HG03571 (cell line): Measurements from ENCODE around the gene MEF2C.
A peak's percentile ranks its signal among the peaks of the same experiment; 100 is the strongest.

Experiments used
- ATAC-seq: cut with Tn5 transposase; IDR thresholded peaks from one replicate; pipeline ENCODE4 v1.9.1; 2021; ENCODE audit not compliant: unreplicated experiment

The MEF2C gene

GRCh38 chr5:88729084-88729828 lies 153.7 kb downstream of the MEF2C start:
- peak; percentile 42 for ATAC-seq

GRCh38 chr5:88727705-88728313 lies 155.2 kb downstream of the MEF2C start:
- ATAC-seq = no peak

GRCh38 chr5:88725454-88725853 lies 157.5 kb downstream of the MEF2C start:
- ATAC-seq = no peak

- no peak for ATAC-seq
Observed at GRCh38 chr5:88724201-88724600, 158.8 kb downstream of the MEF2C start.

- no peak for ATAC-seq
Observed at GRCh38 chr5:88722546-88723073, 160.4 kb downstream of the MEF2C start.

DNA sequence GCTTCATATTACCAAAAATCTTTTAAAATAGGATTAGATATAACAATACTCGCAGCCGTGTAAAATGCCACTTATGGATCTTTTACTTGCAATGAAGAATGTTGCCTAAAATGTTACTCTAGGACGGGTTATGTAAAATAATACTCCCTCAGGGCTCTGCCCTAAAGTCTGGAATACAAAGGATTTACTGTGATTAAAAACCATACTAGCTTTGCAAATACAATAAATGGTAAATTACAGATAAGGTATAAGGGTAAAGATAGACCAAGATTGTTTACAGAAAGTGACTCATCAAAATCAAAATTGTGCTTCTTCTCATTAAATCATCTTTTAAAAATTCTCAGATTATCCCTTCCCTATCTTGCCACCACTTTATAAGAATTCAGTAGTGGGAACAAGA lies 163.6 kb downstream of the MEF2C start:
- no peak for ATAC-seq

GRCh38 chr5:88718736-88719135 lies 164.2 kb downstream of the MEF2C start:
- no peak for ATAC-seq

- ATAC-seq = no peak
Observed at GRCh38 chr5:88716101-88716500, 166.9 kb downstream of the MEF2C start.

- ATAC-seq = no peak
Observed at GRCh38 chr5:88715503-88715902, 167.5 kb downstream of the MEF2C start.

DNA sequence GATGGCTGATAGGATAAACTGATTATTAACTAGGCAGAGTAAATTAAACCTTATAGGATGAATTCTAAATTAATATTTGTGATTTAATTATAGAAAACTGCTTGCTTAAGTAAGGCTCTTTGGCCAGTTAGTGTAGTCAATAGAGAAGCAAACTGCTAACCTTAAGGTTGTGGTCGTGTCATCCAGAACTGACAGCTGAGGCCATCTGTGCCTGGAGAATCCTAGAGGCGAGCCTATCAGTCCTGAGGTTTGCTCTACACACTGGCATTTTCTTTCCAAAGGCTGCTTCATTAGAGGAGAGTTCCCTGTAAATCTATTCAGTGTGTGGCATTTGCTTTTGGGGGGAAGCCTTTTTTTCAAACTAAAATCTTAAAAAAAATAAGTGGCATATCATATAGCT lies 169.2 kb downstream of the MEF2C start:
- no peak for ATAC-seq

DNA sequence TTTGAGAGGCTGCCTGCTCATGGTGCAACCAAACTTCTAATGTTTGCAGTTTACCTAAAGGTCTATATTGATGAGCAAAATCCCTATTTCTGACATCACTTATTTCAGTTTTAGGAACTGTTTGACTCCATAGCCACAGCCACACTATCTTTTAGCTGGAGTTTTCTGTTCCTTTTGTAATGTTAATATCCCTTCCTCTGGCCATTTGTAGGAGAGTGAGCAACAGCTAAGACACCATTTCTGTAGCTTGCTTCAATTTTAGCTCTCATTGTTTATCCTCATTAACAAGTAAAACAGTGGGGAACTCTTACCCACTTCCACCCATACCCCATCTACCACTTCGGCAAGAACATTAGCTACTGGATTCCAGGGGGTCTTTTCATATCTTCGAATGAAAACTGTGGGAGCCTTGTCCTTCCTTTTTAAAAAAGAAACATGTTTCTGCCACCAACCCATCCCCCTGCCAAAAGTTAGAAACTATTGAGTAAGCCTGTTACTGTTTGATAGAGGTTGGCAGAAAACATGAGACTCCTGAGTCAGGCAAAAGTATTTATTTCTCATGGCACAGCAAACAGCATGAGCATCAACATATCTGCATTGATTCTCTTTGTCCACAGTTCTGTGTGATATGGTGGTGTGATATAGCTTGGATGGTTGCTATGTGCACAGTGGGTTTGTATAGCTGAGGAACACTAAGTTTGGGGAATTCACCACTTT lies 174.1 kb downstream of the MEF2C start:
- no peak for ATAC-seq

DNA sequence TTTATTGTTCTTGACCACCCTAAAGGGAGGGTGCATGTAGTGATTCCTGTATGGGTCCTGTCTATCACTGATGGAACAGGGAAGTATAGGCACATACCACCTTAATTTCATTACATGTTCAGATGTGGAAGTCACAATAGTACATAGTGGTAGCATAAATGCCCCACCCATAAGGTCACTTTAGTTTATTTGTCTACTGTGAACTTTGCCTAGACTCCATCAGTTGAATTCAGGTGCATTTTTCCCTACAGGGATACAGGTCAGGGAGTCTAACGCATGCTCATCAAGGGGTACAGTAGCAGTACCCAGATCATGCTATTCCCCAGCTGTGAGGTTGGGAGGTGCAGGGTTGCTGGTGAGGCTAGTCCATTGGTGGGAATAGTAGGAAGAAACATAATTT lies 175.0 kb downstream of the MEF2C start:
- no peak for ATAC-seq

- no peak for ATAC-seq
Observed at GRCh38 chr5:88707216-88707965, 175.6 kb downstream of the MEF2C start.

DNA sequence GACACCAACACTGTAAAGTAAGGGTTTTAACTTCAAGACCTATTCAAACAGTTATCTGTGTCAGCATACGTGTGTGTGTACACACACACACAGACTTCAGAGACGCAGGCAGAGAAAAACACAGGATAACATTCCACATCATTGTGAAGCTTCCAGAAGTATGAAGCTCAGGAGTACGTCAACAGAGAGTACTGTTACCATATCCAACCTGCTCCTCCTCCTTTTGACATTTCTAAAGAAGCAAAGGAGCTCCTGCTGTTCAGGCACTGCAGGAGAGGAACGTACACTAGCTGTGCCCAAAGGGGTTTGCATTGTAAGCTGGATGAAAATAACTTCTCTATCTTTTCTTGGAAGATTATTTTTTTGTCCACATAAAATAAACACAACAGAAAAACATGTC lies 180.7 kb downstream of the MEF2C start:
- ATAC-seq = no peak

DNA sequence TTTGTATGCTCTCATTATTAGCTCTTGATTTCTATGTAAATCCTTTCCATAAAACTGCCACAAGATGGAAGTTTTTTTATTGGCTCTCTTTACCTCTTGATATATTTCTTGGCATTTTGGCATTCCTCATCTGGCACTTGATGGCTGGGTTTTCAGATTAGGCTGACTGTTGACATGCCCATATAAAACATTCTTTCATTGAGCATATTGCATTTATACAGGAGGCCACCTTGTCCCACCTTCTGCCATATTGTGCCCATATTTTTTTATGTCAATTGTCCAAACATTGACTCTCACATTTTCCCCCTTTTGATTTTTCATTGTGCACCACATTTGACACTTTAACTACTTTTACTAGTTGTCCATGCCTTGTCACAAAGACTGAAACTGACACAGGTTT lies 182.9 kb downstream of the MEF2C start:
- ATAC-seq = no peak

DNA sequence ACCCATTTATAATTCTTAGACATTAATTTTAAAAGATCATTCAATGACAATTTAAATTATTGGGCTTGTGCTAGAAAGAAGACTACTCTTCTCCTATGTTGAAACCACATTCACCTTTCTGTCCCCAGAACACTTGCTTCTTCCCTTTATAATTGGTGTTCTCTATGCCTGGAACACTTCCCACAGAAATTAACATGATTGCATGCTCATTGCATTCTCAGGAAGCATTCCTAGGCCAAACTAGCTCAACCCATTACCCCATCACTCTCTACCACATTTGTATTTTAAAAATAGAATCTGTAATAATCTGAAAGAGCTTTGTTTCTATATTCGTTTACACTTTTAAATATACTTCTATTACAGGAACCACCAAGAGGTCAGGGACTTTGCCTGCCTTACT lies 184.7 kb downstream of the MEF2C start:
- ATAC-seq = no peak

GRCh38 chr5:88696466-88696865 lies 186.5 kb downstream of the MEF2C start:
- ATAC-seq = no peak

DNA sequence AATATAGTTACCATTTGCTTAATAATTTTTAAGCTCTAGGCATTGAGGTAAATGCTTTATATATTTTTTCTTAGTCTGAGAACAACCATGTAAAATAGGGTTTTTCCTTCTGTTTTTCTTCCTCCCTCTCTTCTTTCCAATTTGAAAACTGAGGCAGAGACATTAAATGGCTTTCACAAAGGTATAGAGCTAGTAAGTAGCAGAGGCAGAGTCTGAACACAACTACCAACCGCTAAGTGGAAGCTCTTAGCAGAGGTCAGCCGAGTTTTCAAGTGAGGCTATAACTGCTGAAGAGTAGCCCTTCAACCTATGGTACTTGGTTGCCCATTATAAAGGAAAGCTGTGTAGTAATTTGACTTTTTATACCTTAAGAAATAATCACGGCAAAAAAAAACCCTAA lies 187.1 kb downstream of the MEF2C start:
- no peak for ATAC-seq

GRCh38 chr5:88695232-88695631 lies 187.8 kb downstream of the MEF2C start:
- no peak for ATAC-seq

- no peak for ATAC-seq
Observed at GRCh38 chr5:88694023-88694679, 188.8 kb downstream of the MEF2C start.
